Common myeloid progenitor, CD34-positive (primary cell): Measurements from ENCODE around the gene PHF3.

Experiments
- CTCF ChIA-PET: fragments of 350-600 bp; sonication (Branson Sonifier 250); formaldehyde crosslinking; loops from one replicate; lab custom pipeline; 2021; ENCODE audit warnings: antibody characterized with exemption; lab: Charles Lee
- POLR2A ChIA-PET: fragments of 350-600 bp; sonication (Branson Sonifier 250); formaldehyde crosslinking; loops from one replicate; lab custom pipeline; 2021; ENCODE audit warnings: antibody characterized with exemption; lab: Charles Lee
- DNase-seq, 3 donors: peaks; one replicate each; pipeline versions ENCODE4 v3.0.0 to v3.0.0-alpha.2; 2013
- H3K27ac ChIP-seq, 2 experiments: 1 replicate in 1 of 2; 2 replicates in 1 of 2; pipeline ENCODE4 v1.7.0; 2013; ENCODE audit warnings: inconsistent platforms in 2 of 2, low read length in 2 of 2, mild to moderate bottlenecking in 2 of 2, low read depth in 1 of 2, moderate library complexity in 1 of 2; ENCODE audit not compliant: severe bottlenecking in 2 of 2, insufficient read depth in 1 of 2, poor library complexity in 1 of 2
- H3K27me3 ChIP-seq, 5 experiments: replicated peaks in 2 of 5; 1 replicate in 3 of 5; 2 replicates in 2 of 5; pipeline versions ENCODE4 v1.6.1 to v1.7.0; 2013; ENCODE audit warnings: low read length in 4 of 5, mild to moderate bottlenecking in 2 of 5, moderate library complexity in 2 of 5, inconsistent platforms in 1 of 5; ENCODE audit not compliant: insufficient read depth in 5 of 5, control insufficient read depth in 4 of 5
- H3K36me3 ChIP-seq, 4 experiments: 1 replicate in 2 of 4; 2 replicates in 2 of 4; pipeline versions ENCODE4 v1.6.1 to v1.7.0; 2013; ENCODE audit warnings: low read length in 3 of 4, control low read depth in 1 of 4, mild to moderate bottlenecking in 1 of 4; ENCODE audit not compliant: control insufficient read depth in 4 of 4, insufficient read depth in 4 of 4
- H3K4me1 ChIP-seq, 4 experiments: 1 replicate in 3 of 4; 2 replicates in 1 of 4; pipeline versions ENCODE4 v1.6.1 to v1.7.1; 2013; ENCODE audit warnings: low read length in 3 of 4, mild to moderate bottlenecking in 3 of 4, control low read depth in 1 of 4, inconsistent platforms in 1 of 4, moderate library complexity in 1 of 4; ENCODE audit not compliant: control insufficient read depth in 4 of 4, insufficient read depth in 4 of 4; ENCODE audit errors: control extremely low read depth in 1 of 4
- H3K4me3 ChIP-seq, 7 experiments: 1 replicate in 4 of 7; 2 replicates in 3 of 7; pipeline versions ENCODE4 v1.5.1 to v1.7.0; 2013; ENCODE audit warnings: mild to moderate bottlenecking in 7 of 7, low read length in 6 of 7, moderate library complexity in 6 of 7, inconsistent platforms in 2 of 7, low read depth in 2 of 7, control low read depth in 1 of 7; ENCODE audit not compliant: insufficient read depth in 4 of 7, control insufficient read depth in 1 of 7; ENCODE audit errors: extremely low read depth in 1 of 7
- H3K9me3 ChIP-seq, 5 experiments: 1 replicate in 4 of 5; 2 replicates in 1 of 5; pipeline versions ENCODE4 v1.6.1 to v1.7.1; 2013; ENCODE audit warnings: low read length in 4 of 5, mild to moderate bottlenecking in 2 of 5, inconsistent platforms in 1 of 5, low read depth in 1 of 5, moderate library complexity in 1 of 5; ENCODE audit not compliant: control insufficient read depth in 4 of 5, insufficient read depth in 2 of 5; ENCODE audit errors: control extremely low read depth in 1 of 5
- WGBS: methylation state at CpG from one replicate; pipeline ENCODE4 v1.1.5; 2013; ENCODE audit not compliant: insufficient coverage; 5-methylcytosine and 5-hydroxymethylcytosine counted together

Gene PHF3

GRCh38 chr6:63714091-63714490, 78.5 kb downstream of the PHF3 start:
- Histone ChIP-seq H3K36me3 (peaks cover 20 to 49% (median 37%) of the 10 kb centered on the region in 4 experiments), H3K27ac (no peak overlapping the region), H3K4me1 (no peaks in the 10 kb centered on the region), H3K27me3 (no peaks in the 10 kb centered on the region), H3K9me3 (no peaks in the 10 kb centered on the region), H3K4me3 (no peak overlapping the region)
- ChIA-PET POLR2A (no interaction called here), CTCF (interaction anchor here (0.6 kb wide), 1 partner anchor 50 kb away, joined by 3 read pairs; no protein-coding TSS in a partner anchor)
- DNase-seq = no peak

- ChIA-PET POLR2A (no interaction called here), CTCF (no interaction called here)
- Histone ChIP-seq H3K36me3 (peaks cover 8 to 31% (median 24%) of the 10 kb centered on the region in 4 experiments), H3K27me3 (no peaks in the 10 kb centered on the region), H3K4me1 (no peaks in the 10 kb centered on the region), H3K9me3 (no peaks in the 10 kb centered on the region), H3K4me3 (no peak overlapping the region), H3K27ac (no peak overlapping the region)
- 100% methylated on average over 1 of the region's 2 CpGs for WGBS
- DNase-seq = no peak
These were observed 80.6 kb downstream of the PHF3 start for GRCh38 chr6:63716169-63716568.

- peaks cover 0 to 3% (median 0%) of the 10 kb centered on the region in 4 experiments for H3K36me3 ChIP-seq
- 100% methylated on average over 1 of the region's 1 CpG for WGBS
These were observed 85.6 kb downstream of the PHF3 start for GRCh38 chr6:63721181-63721580.

GRCh38 chr6:63724721-63725120, 89.1 kb downstream of the PHF3 start:
- DNase-seq = no peak
- Histone ChIP-seq H3K4me1 (no peaks in the 10 kb centered on the region), H3K9me3 (no peaks in the 10 kb centered on the region), H3K4me3 (no peak overlapping the region), H3K36me3 (no peaks in the 10 kb centered on the region), H3K27ac (no peak overlapping the region), H3K27me3 (no peaks in the 10 kb centered on the region)
- ChIA-PET POLR2A (no interaction called here), CTCF (no interaction called here)

More at GRCh38 chr6:63721181-63721580, 85.6 kb downstream of the PHF3 start:
- Histone ChIP-seq H3K27me3 (no peaks in the 10 kb centered on the region), H3K4me1 (no peaks in the 10 kb centered on the region), H3K9me3 (no peaks in the 10 kb centered on the region), H3K27ac (no peak overlapping the region), H3K4me3 (no peak overlapping the region)
- POLR2A ChIA-PET = no interaction called here
- no peak for DNase-seq
- CTCF ChIA-PET = no interaction called here

GRCh38 chr6:63730311-63730710, 94.7 kb downstream of the PHF3 start:
- no peak for DNase-seq
- Histone ChIP-seq H3K4me1 (no peaks in the 10 kb centered on the region), H3K4me3 (no peak overlapping the region), H3K36me3 (no peaks in the 10 kb centered on the region), H3K9me3 (no peaks in the 10 kb centered on the region), H3K27ac (no peak overlapping the region), H3K27me3 (no peaks in the 10 kb centered on the region)
- ChIA-PET CTCF (no interaction called here), POLR2A (no interaction called here)

GRCh38 chr6:63731930-63732329, 96.3 kb downstream of the PHF3 start:
- no peaks in the 10 kb centered on the region for H3K27me3 ChIP-seq
- CTCF ChIA-PET = no interaction called here
- POLR2A ChIA-PET = no interaction called here

GRCh38 chr6:63732336-63732735, 96.7 kb downstream of the PHF3 start:
- peaks cover 0 to 5% (median 2%) of the 10 kb centered on the region in 5 experiments for H3K9me3 ChIP-seq
- H3K4me1 ChIP-seq = no peaks in the 10 kb centered on the region
- no peak for DNase-seq
- WGBS = 100% methylated on average over 1 of the region's 2 CpGs
- no peak overlapping the region for H3K4me3 ChIP-seq
- POLR2A ChIA-PET = no interaction called here
- no peaks in the 10 kb centered on the region for H3K27me3 ChIP-seq
- H3K27ac ChIP-seq = no peak overlapping the region
- peaks cover 0 to 3% (median 1%) of the 10 kb centered on the region in 4 experiments for H3K36me3 ChIP-seq
- CTCF ChIA-PET = no interaction called here

More at GRCh38 chr6:63731930-63732329, 96.3 kb downstream of the PHF3 start:
- Histone ChIP-seq H3K36me3 (peaks cover 0 to 3% (median 1%) of the 10 kb centered on the region in 4 experiments), H3K27ac (no peak overlapping the region), H3K4me1 (no peaks in the 10 kb centered on the region), H3K4me3 (no peak overlapping the region), H3K9me3 (peaks cover 0 to 5% (median 2%) of the 10 kb centered on the region in 5 experiments)
- DNase-seq = no peak
- WGBS = 100% methylated on average over 2 of the region's 3 CpGs
